Chondrocyte (in vitro differentiated cells): ENCODE measurements around the gene NARS2. TPM values are rescaled to one million over a fixed set of nuclear protein-coding genes. Genes with fewer than 3 reads are reported as not detected.

Source experiments
- DNase-seq: peaks from one replicate; pipeline ENCODE4 v3.0.0; 2021; ENCODE audit warnings: mixed read lengths, low spot score
- H3K27ac Mint-ChIP-seq: one replicate; pipeline ENCODE4 v1.8.0; 2021; ENCODE audit warnings: mild to moderate bottlenecking, moderate library complexity, mixed read lengths; ENCODE audit not compliant: unreplicated experiment
- H3K27me3 Mint-ChIP-seq: 2 replicates; pipeline ENCODE4 v1.8.0; 2021; ENCODE audit warnings: low read depth, mixed read lengths
- H3K36me3 Mint-ChIP-seq: 2 replicates; pipeline ENCODE4 v1.8.0; 2021; ENCODE audit warnings: low read depth, mixed read lengths
- H3K4me1 Mint-ChIP-seq: 2 replicates; pipeline ENCODE4 v1.8.0; 2021; ENCODE audit warnings: low read depth, mild to moderate bottlenecking, mixed read lengths
- H3K4me3 Mint-ChIP-seq: one replicate; pipeline ENCODE4 v1.8.0; 2021; ENCODE audit warnings: mild to moderate bottlenecking, moderate library complexity, mixed read lengths; ENCODE audit not compliant: unreplicated experiment
- H3K9me3 Mint-ChIP-seq: 2 replicates; pipeline ENCODE4 v1.8.0; 2021; ENCODE audit warnings: low read depth, mixed read lengths
- CTCF ChIP-seq: fragments of 200-600 bp; sonication (generic); IDR thresholded peaks from 2 replicates; pipeline ENCODE4 v1.5.0; 2021; ENCODE audit warnings: antibody characterized with exemption, mild to moderate bottlenecking, moderate library complexity
- total RNA-seq: library from RNA; stranded (reverse); gene quantifications from 3 replicates; pipeline ENCODE4 v1.2.1, GENCODE V29; 2021

Gene NARS2
- total RNA-seq, 1 donor from 2014 or later, result 12.4 TPM

DNA sequence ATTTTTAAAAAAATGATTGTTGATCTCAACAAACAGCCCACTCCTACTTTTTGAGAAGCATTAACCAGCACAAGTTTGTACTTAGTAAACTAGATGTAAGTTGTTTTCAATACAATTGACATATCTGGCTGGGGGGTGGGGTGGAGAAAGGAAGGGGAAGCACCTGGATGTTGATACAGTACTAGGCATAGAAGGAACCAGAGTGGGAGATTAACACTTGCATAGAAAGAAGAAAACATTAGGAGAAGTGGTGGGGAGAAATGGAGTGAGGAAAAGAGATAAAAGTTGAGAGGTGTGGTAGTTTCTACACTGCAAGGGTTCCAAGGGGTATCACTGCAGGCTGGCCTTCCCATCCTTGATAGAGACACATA, 146.4 kb downstream of the NARS2 start:
- no peaks in the 10 kb centered on the region for H3K9me3 Mint-ChIP-seq
- TF ChIP-seq CTCF, result no peak
- DNase-seq, result no peak
- peaks cover 26% of the 10 kb centered on the region for H3K4me1 Mint-ChIP-seq
- no peaks in the 10 kb centered on the region for H3K27me3 Mint-ChIP-seq
- H3K27ac Mint-ChIP-seq, result no peak overlapping the region
- no peaks in the 10 kb centered on the region for H3K36me3 Mint-ChIP-seq
- no peak overlapping the region for H3K4me3 Mint-ChIP-seq

GRCh38 chr11:78427615-78428265, 146.9 kb downstream of the NARS2 start:
- H3K27me3 Mint-ChIP-seq, result no peaks in the 10 kb centered on the region

DNA sequence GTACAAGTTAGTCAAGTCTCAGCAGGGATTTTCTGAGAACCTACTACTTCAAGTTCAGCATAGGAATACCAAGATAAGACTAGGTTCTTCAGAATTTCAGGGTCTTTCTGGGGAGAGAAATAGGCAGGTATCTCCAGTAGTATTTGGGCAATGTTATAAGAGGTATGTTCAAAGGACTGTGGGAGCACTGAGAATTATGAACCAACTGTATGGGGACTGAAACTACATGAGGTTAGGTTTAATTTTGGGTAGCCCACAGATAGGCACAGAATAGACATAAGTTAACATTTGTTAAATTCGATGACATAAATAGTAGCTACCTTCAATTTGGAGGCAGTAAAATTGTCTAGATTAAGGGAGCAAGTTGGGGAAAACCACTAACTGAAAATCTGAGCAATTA, 147.8 kb downstream of the NARS2 start:
- no peak for DNase-seq
- Mint-ChIP-seq H3K9me3 (no peaks in the 10 kb centered on the region), H3K4me1 (peaks cover 16% of the 10 kb centered on the region), H3K4me3 (no peak overlapping the region), H3K27ac (no peak overlapping the region), H3K27me3 (no peaks in the 10 kb centered on the region), H3K36me3 (no peaks in the 10 kb centered on the region)
- TF ChIP-seq CTCF, result no peak

More at GRCh38 chr11:78427615-78428265, 146.9 kb downstream of the NARS2 start:
- no peaks in the 10 kb centered on the region for H3K9me3 Mint-ChIP-seq
- DNase-seq, result no peak
- peaks cover 21% of the 10 kb centered on the region for H3K4me1 Mint-ChIP-seq
- no peaks in the 10 kb centered on the region for H3K36me3 Mint-ChIP-seq
- H3K4me3 Mint-ChIP-seq, result no peak overlapping the region
- no peak overlapping the region for H3K27ac Mint-ChIP-seq
- no peak for TF ChIP-seq CTCF

GRCh38 chr11:78425399-78426070, 149.1 kb downstream of the NARS2 start:
- no peak for DNase-seq
- H3K4me3 Mint-ChIP-seq, result no peak overlapping the region
- TF ChIP-seq CTCF, result no peak
- H3K4me1 Mint-ChIP-seq, result peaks cover 19% of the 10 kb centered on the region
- H3K27ac Mint-ChIP-seq, result no peak overlapping the region
- no peaks in the 10 kb centered on the region for H3K9me3 Mint-ChIP-seq
- H3K36me3 Mint-ChIP-seq, result no peaks in the 10 kb centered on the region
- no peaks in the 10 kb centered on the region for H3K27me3 Mint-ChIP-seq

DNA sequence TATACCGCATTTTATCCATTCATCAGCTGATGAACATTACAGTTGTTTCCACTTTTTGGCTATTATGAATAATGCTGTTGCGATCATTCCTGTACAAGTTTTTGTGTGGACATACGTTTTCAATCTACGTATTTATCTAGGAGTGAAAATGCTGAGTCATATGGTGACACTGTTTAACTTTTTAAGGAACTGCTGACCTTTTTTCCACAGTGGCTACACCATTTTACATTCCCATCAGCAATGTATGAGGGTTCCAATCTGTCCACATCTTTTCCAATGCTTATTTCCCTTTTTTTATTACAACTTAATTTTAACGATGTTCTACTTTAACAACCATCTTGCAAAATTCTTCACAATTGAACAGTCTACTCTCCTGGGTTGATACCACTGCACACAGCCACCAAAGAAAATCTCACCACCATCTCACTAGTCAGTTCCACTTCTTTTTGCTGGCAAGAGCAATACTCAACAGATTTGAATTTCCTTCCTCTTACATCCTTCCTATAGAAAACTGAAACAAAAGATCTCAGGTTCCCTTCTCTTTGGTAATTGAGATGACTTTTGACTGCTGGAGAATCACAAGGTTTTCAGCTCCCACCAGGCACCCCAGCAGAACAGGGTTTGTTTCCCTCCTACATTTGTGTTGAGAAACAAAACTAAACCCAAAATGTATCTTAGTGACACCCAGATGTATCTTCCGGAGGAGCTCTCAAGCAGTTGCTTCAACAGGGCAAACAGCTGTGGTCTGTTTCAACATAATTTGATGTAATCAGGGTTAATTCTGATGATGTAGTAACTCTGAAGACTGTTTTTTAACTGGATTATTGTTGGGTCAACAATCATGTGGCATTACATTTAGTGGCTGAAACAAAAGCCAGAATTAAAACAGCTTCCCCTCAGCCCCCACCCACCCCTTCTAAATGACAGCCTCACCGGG, 150.1 kb downstream of the NARS2 start:
- Mint-ChIP-seq H3K4me1 (peaks cover 28% of the 10 kb centered on the region), H3K9me3 (no peaks in the 10 kb centered on the region), H3K36me3 (no peaks in the 10 kb centered on the region), H3K27me3 (no peaks in the 10 kb centered on the region), H3K4me3 (no peak overlapping the region), H3K27ac (no peak overlapping the region)
- no peak for TF ChIP-seq CTCF
- no peak for DNase-seq
